ENCODE results near the gene ST8SIA3. TPM values are rescaled to one million over a fixed set of nuclear protein-coding genes. Genes with fewer than 3 reads are reported as not detected.

ST8SIA3 gene
- total and polyA plus RNA-seq, 2 of the 4 experiments (the other 2 are of a cell fraction) = not detected

DNA sequence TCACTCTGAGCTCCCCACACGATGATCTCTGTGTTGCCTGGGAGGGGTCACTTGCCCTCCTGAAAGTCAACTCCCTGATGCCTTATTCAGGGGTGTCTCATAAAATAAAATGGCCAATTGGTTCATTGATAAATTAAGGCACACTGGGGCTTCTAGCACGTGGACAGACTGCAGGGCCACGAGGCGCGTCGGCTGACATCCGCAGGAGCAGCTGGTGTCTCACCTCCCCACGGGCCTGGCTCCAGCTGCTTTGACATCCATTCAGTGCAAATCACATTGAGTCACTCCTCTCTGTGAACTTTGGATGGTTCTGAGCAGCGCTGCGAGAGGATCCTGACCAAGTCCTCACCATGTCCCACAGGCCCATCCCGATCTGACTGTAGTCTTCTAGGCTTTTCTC, 4.6 kb upstream of the ST8SIA3 start:
- H3K56ac ChIP-seq (ENCODE audit: extremely low read depth, insufficient read depth, low read length) = no peak overlapping the region
- H4K20me1 ChIP-seq (ENCODE audit: insufficient read depth, low read length) = no peaks in the 10 kb centered on the region
- no peak overlapping the region for H4K5ac ChIP-seq (ENCODE audit: low read depth, low read length)
- no peak overlapping the region for H2BK5ac ChIP-seq (ENCODE audit: low read depth, low read length, poor library complexity, severe bottlenecking)
- H3K4me1 ChIP-seq (ENCODE audit: control insufficient read depth, insufficient read depth, low read length) = no peaks in the 10 kb centered on the region
- no peaks in the 10 kb centered on the region for H3K9me3 ChIP-seq (ENCODE audit: control insufficient read depth, insufficient read depth, low read length)
- TF ChIP-seq CHD1 (IDR thresholded peaks at IDR 0.05; ENCODE audit: low read depth, low read length) = no peak
- in situ Hi-C loops (cut with MboI; ENCODE audit: low sequenced_read_pairs) (no loop called here), dilution Hi-C loops (cut with HindIII; ENCODE audit: low sequenced_read_pairs, unreplicated experiment) (no loop called here), intact Hi-C loops (cut with micrococcal nuclease) (no loop called here)
- H2AFZ ChIP-seq (replicated peaks; ENCODE audit: low read length, poor library complexity) = no peak overlapping the region
- no TSS peak for BruUV-seq (replicated peaks)
- no peak overlapping the region for H3K9ac ChIP-seq (ENCODE audit: low read depth, low read length)
- no peak overlapping the region for H3K23ac ChIP-seq (ENCODE audit: low read depth, low read length)
- no peak overlapping the region for H3K14ac ChIP-seq (replicated peaks; ENCODE audit: low read depth, low read length)
- H2AK5ac ChIP-seq (ENCODE audit: low read depth, low read length) = no peak overlapping the region
- 66% methylated on average over 8 of the region's 11 CpGs; no CpG with 5 or more reads in 1 of the 2 experiments for WGBS, 2 experiments (ENCODE audit: extremely low coverage in 2 of 2, insufficient read length in 1 of 2)
- CTCF ChIA-PET = no interaction called here
- no peaks in the 10 kb centered on the region for H3K79me1 ChIP-seq (ENCODE audit: low read depth in 1 of 2, low read length in 2 of 2)
- H3K4me3 ChIP-seq (ENCODE audit: insufficient read depth, low read depth, low read length) = no peak overlapping the region
- H2AK9ac ChIP-seq (replicated peaks; ENCODE audit: low read depth, low read length, poor library complexity) = no peak overlapping the region
- H2BK20ac ChIP-seq (ENCODE audit: low read depth, low read length) = no peak overlapping the region
- no peak overlapping the region for H3K4me2 ChIP-seq (ENCODE audit: low read depth, low read length)
- DNase-seq = no peak
- no peak overlapping the region for H4K91ac ChIP-seq (ENCODE audit: insufficient read depth, low read depth, low read length)
- H3K9me1 ChIP-seq (ENCODE audit: insufficient read depth, low read length) = no peaks in the 10 kb centered on the region
- H3K27ac ChIP-seq (ENCODE audit: insufficient read depth, low read length) = no peak overlapping the region
- no peak overlapping the region for H4K8ac ChIP-seq (ENCODE audit: low read depth in 2 of 2, low read length in 2 of 2)
- H2BK15ac ChIP-seq (ENCODE audit: low read depth, low read length) = no peak overlapping the region
- no peak overlapping the region for H2BK120ac ChIP-seq (ENCODE audit: low read depth, low read length)
- no peaks in the 10 kb centered on the region for H3K36me3 ChIP-seq (ENCODE audit: control insufficient read depth, insufficient read depth, low read length)
- H3K27me3 ChIP-seq (ENCODE audit: control insufficient read depth, insufficient read depth, low read length) = peaks cover 12% of the 10 kb centered on the region
- H3K18ac ChIP-seq (ENCODE audit: low read depth, low read length) = no peak overlapping the region
- no peak for ATAC-seq (ENCODE audit: low read depth)
- POLR2A ChIA-PET (ENCODE audit: unreplicated experiment) = no interaction called here
- no peak overlapping the region for H3K4ac ChIP-seq (ENCODE audit: low read depth, low read length)

Measured in IMR-90 (cell line).